ENCODE data around the gene SNAP47.

SNAP47 gene

GRCh38 chr1:227753999-227754711 is 18.9 kb downstream of the SNAP47 start:
- DNase-seq: no peak

GRCh38 chr1:227754958-227755357 is 19.7 kb downstream of the SNAP47 start:
- DNase-seq: no peak

GRCh38 chr1:227756172-227756959 is 21.1 kb downstream of the SNAP47 start:
- no peak for DNase-seq

GRCh38 chr1:227757781-227758180 is 22.5 kb downstream of the SNAP47 start:
- DNase-seq: no peak

GRCh38 chr1:227758366-227758765 is 23.1 kb downstream of the SNAP47 start:
- DNase-seq: no peak

GRCh38 chr1:227759341-227760300 is 24.4 kb downstream of the SNAP47 start:
- DNase-seq: no peak

- DNase-seq: no peak
Measured at GRCh38 chr1:227760377-227760776, 25.1 kb downstream of the SNAP47 start.

- no peak for DNase-seq
Measured at GRCh38 chr1:227761621-227762230, 26.5 kb downstream of the SNAP47 start.

- DNase-seq: peak; percentile 83
Measured at GRCh38 chr1:227762231-227762911, 27.1 kb downstream of the SNAP47 start.

- no peak for DNase-seq
Measured at GRCh38 chr1:227763246-227764018, 28.2 kb downstream of the SNAP47 start.

- no peak for DNase-seq
Measured at GRCh38 chr1:227764019-227764391, 28.8 kb downstream of the SNAP47 start.

GRCh38 chr1:227765261-227766014 is 30.2 kb downstream of the SNAP47 start:
- no peak for DNase-seq

GRCh38 chr1:227766015-227766634 is 30.9 kb downstream of the SNAP47 start:
- DNase-seq: peak; percentile 34

GRCh38 chr1:227766653-227767277 is 31.5 kb downstream of the SNAP47 start:
- DNase-seq: no peak

GRCh38 chr1:227767401-227768124 is 32.3 kb downstream of the SNAP47 start:
- DNase-seq: no peak

GRCh38 chr1:227768125-227768439 is 32.8 kb downstream of the SNAP47 start:
- no peak for DNase-seq

- DNase-seq: no peak
Measured at GRCh38 chr1:227768640-227769039, 33.4 kb downstream of the SNAP47 start.

GRCh38 chr1:227769047-227769935 is 34.1 kb downstream of the SNAP47 start:
- no peak for DNase-seq
